Natural killer cell treated with Interleukin-12 subunit alpha and Interleukin-12 subunit beta and Interleukin-15 and Interleukin-18, amount 100 ng/mL, for 72 hours (primary cell): ENCODE results near the gene ATRIP. TPM values are rescaled to one million over a fixed set of nuclear protein-coding genes. Genes with fewer than 3 reads are reported as not detected.

Source experiments
- ATAC-seq, 2 donors: fragments of 150-1000 bp; cut with Tn5 transposase in 1 of 2; sonication (Bioruptor Pico), chemical (Tn5 transposase) in 1 of 2; 2 replicates each; pipeline ENCODE4 v1.10.0; 2021
- DNase-seq: peaks from one replicate; pipeline ENCODE4 v3.0.0; 2022; ENCODE audit warnings: low spot score
- H3K27ac Mint-ChIP-seq, 2 donors: 1 replicate in 1 of 2; 2 replicates in 1 of 2; pipeline ENCODE4 v1.8.0; 2022; ENCODE audit warnings: mixed read lengths in 2 of 2, mild to moderate bottlenecking in 1 of 2, moderate library complexity in 1 of 2
- H3K27me3 Mint-ChIP-seq, 2 donors: 1 replicate in 1 of 2; 2 replicates in 1 of 2; pipeline ENCODE4 v1.8.0; 2022; ENCODE audit warnings: mixed read lengths in 2 of 2
- H3K36me3 Mint-ChIP-seq: one replicate; pipeline ENCODE4 v1.8.0; 2022; ENCODE audit warnings: mixed read lengths
- H3K4me1 Mint-ChIP-seq, 2 donors: 1 replicate in 1 of 2; 2 replicates in 1 of 2; pipeline ENCODE4 v1.8.0; 2022; ENCODE audit warnings: low read depth in 2 of 2, mixed read lengths in 2 of 2, mild to moderate bottlenecking in 1 of 2
- H3K4me3 Mint-ChIP-seq: one replicate; pipeline ENCODE4 v1.8.0; 2022; ENCODE audit warnings: mixed read lengths
- H3K9me3 Mint-ChIP-seq: 2 replicates; pipeline ENCODE4 v1.8.0; 2022; ENCODE audit warnings: mixed read lengths
- total RNA-seq, 2 donors: library from RNA; stranded (reverse); gene quantifications; one replicate each; pipeline ENCODE4 v1.2.3, GENCODE V29; 2022

The ATRIP gene
- total RNA-seq, 2 donors from 2014 or later, result 14.0 to 26.2 TPM

- Mint-ChIP-seq H3K27ac (no peak overlapping the region), H3K9me3 (no peaks in the 10 kb centered on the region), H3K4me3 (peak overlapping the region; percentile 21), H3K36me3 (no peaks in the 10 kb centered on the region), H3K27me3 (no peaks in the 10 kb centered on the region), H3K4me1 (peaks cover 15 to 33% of the 10 kb centered on the region in 2 donors)
- ATAC-seq, result no peak
- DNase-seq, result no peak
These were observed 59.5 kb downstream of the ATRIP start for GRCh38 chr3:48505968-48506504.

DNA sequence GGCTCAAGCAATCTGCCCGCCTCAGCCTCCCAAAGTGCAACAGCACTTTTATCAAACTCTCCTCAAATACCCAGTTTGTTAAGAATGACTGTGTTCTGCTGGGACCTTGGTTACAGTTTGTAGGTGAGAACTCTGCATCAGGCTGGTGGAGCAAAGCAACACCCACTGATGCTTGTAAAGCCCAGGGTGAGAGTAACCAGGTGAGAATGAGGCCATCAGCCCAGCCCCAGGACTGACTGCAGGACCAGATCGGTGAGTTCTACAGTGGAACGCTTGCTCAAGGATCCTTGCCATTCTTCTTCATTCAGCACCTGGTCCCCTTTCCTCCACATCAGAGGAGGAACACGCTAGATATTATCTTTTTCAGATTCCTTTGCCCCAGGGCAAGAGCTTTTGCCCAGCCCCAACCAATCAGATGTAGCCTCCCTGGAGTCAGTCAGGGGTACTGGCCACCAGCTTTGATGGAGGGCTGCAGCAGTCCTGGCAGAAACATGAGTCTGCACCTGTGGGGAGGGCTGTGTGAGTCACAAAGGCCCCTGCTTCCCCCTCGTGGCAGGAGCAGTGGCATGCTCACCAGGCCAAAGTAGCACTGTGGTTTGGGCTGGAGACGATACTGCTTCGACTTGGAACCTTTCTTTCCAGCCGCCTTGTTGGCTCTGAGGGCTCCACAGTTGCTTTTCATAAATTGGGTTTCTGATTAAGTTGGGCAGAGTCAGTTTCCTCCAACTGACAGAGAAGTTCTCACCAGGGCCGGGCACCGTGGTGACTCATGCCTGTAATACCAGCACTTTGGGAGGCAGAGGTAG is 60.9 kb downstream of the ATRIP start:
- ATAC-seq (peak; percentile 65 to 68), DNase-seq (peak; percentile 69)
- Mint-ChIP-seq H3K4me1 (peaks cover 7 to 23% of the 10 kb centered on the region in 2 donors), H3K36me3 (no peaks in the 10 kb centered on the region), H3K4me3 (no peak overlapping the region), H3K9me3 (no peaks in the 10 kb centered on the region), H3K27me3 (no peaks in the 10 kb centered on the region), H3K27ac (peak overlapping the region in 1 of 2 donors; percentile 17)

GRCh38 chr3:48511551-48511950 is 65.0 kb downstream of the ATRIP start:
- Mint-ChIP-seq H3K9me3 (no peaks in the 10 kb centered on the region), H3K36me3 (no peaks in the 10 kb centered on the region), H3K27me3 (no peaks in the 10 kb centered on the region), H3K4me3 (no peak overlapping the region), H3K27ac (no peak overlapping the region), H3K4me1 (peaks cover 7 to 8% of the 10 kb centered on the region in 2 donors)
- DNase-seq, result no peak
- ATAC-seq, result no peak

DNA sequence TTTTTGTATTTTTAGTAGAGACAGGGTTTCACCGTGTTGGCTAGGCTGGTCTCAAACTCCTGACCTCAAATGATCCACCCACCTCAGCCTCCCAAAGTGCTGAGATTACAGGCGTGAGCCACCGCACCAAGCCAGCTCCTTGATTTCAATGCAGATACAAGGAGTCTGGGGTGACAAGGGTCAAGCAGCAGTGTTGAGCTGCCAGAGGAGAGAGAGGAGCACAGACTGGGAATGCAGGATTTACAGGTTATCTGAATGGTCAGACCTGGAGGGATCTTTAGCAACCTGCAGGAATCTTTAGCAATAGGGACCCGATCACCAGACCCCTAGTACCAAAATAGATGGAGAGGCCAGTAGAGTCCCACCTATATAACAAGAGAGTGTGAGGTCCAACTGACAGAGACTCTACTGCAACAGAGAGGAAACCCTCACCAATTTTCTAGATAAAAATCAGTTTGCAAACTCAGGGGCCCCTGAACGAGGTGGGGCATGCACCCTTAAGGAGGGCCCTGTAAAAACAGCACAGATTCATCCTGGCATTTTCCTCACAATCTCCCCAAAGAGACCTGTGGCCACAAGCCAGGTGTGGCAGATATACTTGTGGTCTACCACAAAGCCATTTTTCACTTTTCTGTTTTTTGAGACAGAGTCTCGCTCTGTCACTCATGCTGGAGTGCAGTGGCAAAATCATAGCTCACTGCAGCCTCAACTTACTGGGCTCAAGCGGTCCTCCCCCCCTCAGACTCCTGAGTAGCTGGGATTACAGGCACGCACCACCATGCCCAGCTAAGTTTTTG is 68.1 kb downstream of the ATRIP start:
- Mint-ChIP-seq H3K9me3 (no peaks in the 10 kb centered on the region), H3K27ac (no peak overlapping the region), H3K4me1 (peaks cover 2 to 11% of the 10 kb centered on the region in 2 donors), H3K27me3 (no peaks in the 10 kb centered on the region), H3K36me3 (no peaks in the 10 kb centered on the region), H3K4me3 (no peak overlapping the region)
- DNase-seq (no peak), ATAC-seq (no peak)

Other genes starting within 250 kb of the ATRIP start
- gene CAMP, start 223.2 kb upstream of the ATRIP start, total RNA-seq, result not detected
- gene ZNF589, start 205.6 kb upstream of the ATRIP start, total RNA-seq, result 10 to 100 TPM; 23.9 to 51.3 TPM
- gene NME6, start 145.4 kb upstream of the ATRIP start, total RNA-seq, result 10 to 100 TPM; 35.7 to 48.9 TPM
- gene SPINK8, start 113.1 kb upstream of the ATRIP start, total RNA-seq, result not detected
- gene FBXW12, start 74.5 kb upstream of the ATRIP start, total RNA-seq, result not detected
- 1 to 10 TPM; 5.9 to 9.6 TPM for gene PLXNB1, start 16.7 kb upstream of the ATRIP start, total RNA-seq
- 10 to 100 TPM; 13.0 to 23.3 TPM for gene CCDC51, start 6.6 kb upstream of the ATRIP start, total RNA-seq
- 100 to 1,000 TPM; 202 to 217 TPM for gene TMA7, start 6.5 kb upstream of the ATRIP start, total RNA-seq
- 100 to 1,000 TPM in 1 of 2 donors, 10 to 100 TPM in 1; 88.4 to 126 TPM for gene SHISA5, start 57.4 kb downstream of the ATRIP start, total RNA-seq
- gene PFKFB4, start 110.1 kb downstream of the ATRIP start, total RNA-seq, result 10 to 100 TPM; 11.1 to 27.4 TPM
- not detected for gene UCN2, start 117.0 kb downstream of the ATRIP start, total RNA-seq
- 1 to 10 TPM; 1.5 to 1.8 TPM for gene COL7A1, start 148.6 kb downstream of the ATRIP start, total RNA-seq
- 100 to 1,000 TPM; 171 to 211 TPM for gene UQCRC1, start 162.9 kb downstream of the ATRIP start, total RNA-seq
- gene TMEM89, start 175.0 kb downstream of the ATRIP start, total RNA-seq, result not detected
- gene SLC26A6, start 188.7 kb downstream of the ATRIP start, total RNA-seq, result 10 to 100 TPM; 31.3 to 62.4 TPM
- 10 to 100 TPM in 1 of 2 donors, 1 to 10 TPM in 1; 4.4 to 20.1 TPM for gene CELSR3, start 216.1 kb downstream of the ATRIP start, total RNA-seq
- 10 to 100 TPM; 22.7 to 37.0 TPM for gene NCKIPSD, start 239.2 kb downstream of the ATRIP start, total RNA-seq